ENCODE measurements around the gene LDOC1.
"Not testable (repeated sequence)": the region's sequence is repeated elsewhere in the genome, so short reads cannot be mapped to it uniquely, and the experiment has no call there.

The LDOC1 gene

GRCh38 chrX:141183000-141183399 is 6.1 kb upstream of the LDOC1 start:
- in situ Hi-C loops (cut with MboI; ENCODE audit: low pct_unique_long_range_greater_than_20kb, low sequenced_read_pairs, unreplicated experiment), result no loop called here
- TF ChIP-seq, protein P1, sequence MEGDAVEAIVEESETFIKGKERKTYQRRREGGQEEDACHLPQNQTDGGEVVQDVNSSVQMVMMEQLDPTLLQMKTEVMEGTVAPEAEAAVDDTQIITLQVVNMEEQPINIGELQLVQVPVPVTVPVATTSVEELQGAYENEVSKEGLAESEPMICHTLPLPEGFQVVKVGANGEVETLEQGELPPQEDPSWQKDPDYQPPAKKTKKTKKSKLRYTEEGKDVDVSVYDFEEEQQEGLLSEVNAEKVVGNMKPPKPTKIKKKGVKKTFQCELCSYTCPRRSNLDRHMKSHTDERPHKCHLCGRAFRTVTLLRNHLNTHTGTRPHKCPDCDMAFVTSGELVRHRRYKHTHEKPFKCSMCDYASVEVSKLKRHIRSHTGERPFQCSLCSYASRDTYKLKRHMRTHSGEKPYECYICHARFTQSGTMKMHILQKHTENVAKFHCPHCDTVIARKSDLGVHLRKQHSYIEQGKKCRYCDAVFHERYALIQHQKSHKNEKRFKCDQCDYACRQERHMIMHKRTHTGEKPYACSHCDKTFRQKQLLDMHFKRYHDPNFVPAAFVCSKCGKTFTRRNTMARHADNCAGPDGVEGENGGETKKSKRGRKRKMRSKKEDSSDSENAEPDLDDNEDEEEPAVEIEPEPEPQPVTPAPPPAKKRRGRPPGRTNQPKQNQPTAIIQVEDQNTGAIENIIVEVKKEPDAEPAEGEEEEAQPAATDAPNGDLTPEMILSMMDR (IDR thresholded peaks at IDR 0.05; ENCODE audit: extremely low read depth, insufficient read depth, missing control alignments), result no peak
- no peak for DNase-seq (ENCODE audit: low spot score)

DNA sequence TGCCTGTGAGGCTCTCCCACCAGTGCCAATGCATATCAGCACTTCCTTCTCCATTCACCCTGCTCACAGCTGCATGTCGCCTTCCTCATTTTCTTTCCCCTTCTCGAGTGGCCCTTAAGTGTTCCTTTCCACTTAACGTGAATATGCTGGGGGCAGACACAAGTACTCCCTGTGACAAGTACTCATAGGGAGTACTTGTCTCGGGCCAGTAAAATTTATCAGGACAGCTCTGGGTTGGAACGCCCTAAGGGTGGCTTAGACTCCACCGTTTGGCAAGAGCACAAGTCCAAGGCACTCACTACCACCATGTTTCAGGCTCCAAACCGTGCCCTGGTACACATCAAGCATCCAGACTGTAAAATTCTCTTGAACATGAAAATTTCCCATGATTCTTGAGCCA is 3.9 kb upstream of the LDOC1 start:
- in situ Hi-C loops (cut with MboI; ENCODE audit: low pct_unique_long_range_greater_than_20kb, low sequenced_read_pairs, unreplicated experiment), result no loop called here
- TF ChIP-seq, protein P1 (IDR thresholded peaks at IDR 0.05; ENCODE audit: extremely low read depth, insufficient read depth, missing control alignments), result no peak
- no peak for DNase-seq (ENCODE audit: low spot score)

DNA sequence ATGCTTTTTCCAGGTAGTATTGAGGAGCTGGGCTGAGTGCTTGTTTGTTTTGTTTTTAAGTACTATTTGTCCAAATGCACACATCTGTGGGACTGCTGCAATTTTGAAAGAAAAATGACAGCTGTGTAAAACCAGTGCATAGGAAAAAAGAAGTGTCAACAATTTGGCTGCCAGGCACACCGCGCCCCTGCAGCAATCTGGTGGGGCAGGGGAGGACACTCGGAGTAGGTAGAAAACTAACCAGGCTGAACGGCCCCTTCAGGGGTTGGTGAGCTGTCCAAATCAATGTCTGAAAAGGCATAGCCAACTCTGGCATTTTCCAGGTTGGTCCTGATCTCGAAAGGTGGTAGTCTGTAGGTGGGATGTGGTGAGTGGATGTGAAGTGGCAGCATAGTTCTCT is 1.1 kb downstream of the LDOC1 start:
- in situ Hi-C loops (cut with MboI; ENCODE audit: low pct_unique_long_range_greater_than_20kb, low sequenced_read_pairs, unreplicated experiment), result no loop called here
- TF ChIP-seq, protein P1 (IDR thresholded peaks at IDR 0.05; ENCODE audit: extremely low read depth, insufficient read depth, missing control alignments), result no peak
- no peak for DNase-seq (ENCODE audit: low spot score)

DNA sequence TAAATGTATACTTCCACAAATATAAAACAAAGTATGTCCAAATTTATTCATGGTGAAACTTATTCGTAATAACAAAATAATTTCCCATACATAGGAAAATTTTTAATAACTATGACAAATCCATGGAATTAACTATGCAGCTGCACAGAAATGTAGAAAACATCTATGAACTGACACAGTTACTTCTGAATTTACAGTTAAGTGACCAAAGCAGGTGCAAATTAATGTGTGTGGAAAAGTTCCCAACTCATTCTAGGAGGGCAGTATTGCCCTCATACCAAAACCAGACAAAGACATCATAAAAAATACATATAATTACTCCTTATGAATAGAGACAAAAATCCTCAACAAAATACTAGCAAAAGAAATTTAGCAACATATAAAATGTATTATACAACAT is 12.5 kb downstream of the LDOC1 start:
- DNase-seq (ENCODE audit: low spot score), result no peak
- in situ Hi-C loops (cut with MboI; ENCODE audit: low pct_unique_long_range_greater_than_20kb, low sequenced_read_pairs, unreplicated experiment), result no loop called here
- TF ChIP-seq, protein P1 (IDR thresholded peaks at IDR 0.05; ENCODE audit: extremely low read depth, insufficient read depth, missing control alignments), result no peak

- in situ Hi-C loops (cut with MboI; ENCODE audit: low pct_unique_long_range_greater_than_20kb, low sequenced_read_pairs, unreplicated experiment), result no loop called here
- TF ChIP-seq, protein P1 (IDR thresholded peaks at IDR 0.05; ENCODE audit: extremely low read depth, insufficient read depth, missing control alignments), result no peak
- no peak for DNase-seq (ENCODE audit: low spot score)
These were observed 18.8 kb downstream of the LDOC1 start for GRCh38 chrX:141158084-141158483.

DNA sequence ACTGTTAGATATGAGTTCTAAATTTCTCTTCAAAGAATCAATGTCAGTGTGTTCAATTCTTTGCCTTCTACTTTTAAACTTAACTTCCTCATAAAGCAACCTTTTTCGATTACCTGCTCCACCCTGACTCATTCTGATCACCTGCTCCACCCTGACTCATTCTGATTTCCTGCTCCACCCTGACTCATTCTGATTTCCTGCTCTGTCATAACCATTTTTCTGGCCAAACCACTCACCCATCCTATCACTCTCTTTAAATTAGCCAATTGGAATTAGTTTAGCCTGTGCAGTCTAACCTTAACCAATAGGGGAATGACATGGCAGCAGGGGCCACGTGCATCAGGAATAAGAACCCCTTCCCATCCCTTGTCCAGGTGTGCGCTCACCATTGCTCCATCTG is 21.7 kb downstream of the LDOC1 start:
- DNase-seq (ENCODE audit: low spot score); in situ Hi-C loops (cut with MboI; ENCODE audit: low pct_unique_long_range_greater_than_20kb, low sequenced_read_pairs, unreplicated experiment): not testable (repeated sequence)

DNA sequence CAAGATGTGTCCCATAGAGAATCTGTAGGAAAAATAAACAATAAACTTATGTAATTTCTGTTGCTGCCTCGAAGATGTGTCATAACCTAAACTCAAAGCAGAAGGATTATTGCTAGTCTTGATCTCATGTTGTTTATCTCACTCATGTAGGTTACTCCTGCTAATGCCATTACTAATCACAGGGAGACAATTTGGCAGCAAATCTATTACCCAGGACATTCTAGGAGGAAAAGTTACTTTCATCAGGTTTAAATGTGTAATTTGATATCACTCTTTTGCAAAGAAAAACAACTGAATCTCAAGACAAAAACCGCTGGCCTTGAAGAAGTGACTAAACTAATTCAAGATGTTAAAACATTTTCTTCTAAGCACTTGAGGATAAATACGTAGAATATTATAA is 34.0 kb downstream of the LDOC1 start:
- TF ChIP-seq, protein P1 (IDR thresholded peaks at IDR 0.05; ENCODE audit: extremely low read depth, insufficient read depth, missing control alignments), result no peak
- in situ Hi-C loops (cut with MboI; ENCODE audit: low pct_unique_long_range_greater_than_20kb, low sequenced_read_pairs, unreplicated experiment), result no loop called here
- no peak for DNase-seq (ENCODE audit: low spot score)

Data from GM13977 (cell line).